Hematopoietic multipotent progenitor cell treated with erythropoietin and hydrocortisone succinate and interleukin-3 and kit ligand, for 8 days (in vitro differentiated cells): ENCODE measurements around the gene SLC6A5.

Experiments used
- DNase-seq: peaks from one replicate; pipeline ENCODE4 v3.0.0-alpha.2; 2015

The SLC6A5 gene

DNA sequence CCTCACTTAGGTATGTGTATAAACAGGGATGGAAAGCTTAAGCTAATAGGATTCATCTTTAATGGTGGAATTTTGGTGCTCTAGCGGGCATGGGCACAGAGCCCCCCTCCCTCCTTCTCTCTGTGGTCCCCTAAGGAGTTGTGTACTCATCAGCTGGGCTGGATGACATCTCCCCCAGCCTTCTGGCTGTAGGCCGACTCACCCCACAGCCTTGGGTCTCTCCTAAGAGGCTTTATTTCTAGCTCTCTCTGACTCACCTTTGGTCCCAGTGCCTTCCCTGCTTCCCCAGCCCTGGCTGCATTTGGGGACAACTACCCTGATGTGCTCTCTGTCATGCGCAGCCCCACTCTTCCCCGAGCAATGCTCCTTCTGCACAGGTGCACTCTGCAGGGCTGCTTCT, 26.9 kb downstream of the SLC6A5 start:
- no peak for DNase-seq

DNA sequence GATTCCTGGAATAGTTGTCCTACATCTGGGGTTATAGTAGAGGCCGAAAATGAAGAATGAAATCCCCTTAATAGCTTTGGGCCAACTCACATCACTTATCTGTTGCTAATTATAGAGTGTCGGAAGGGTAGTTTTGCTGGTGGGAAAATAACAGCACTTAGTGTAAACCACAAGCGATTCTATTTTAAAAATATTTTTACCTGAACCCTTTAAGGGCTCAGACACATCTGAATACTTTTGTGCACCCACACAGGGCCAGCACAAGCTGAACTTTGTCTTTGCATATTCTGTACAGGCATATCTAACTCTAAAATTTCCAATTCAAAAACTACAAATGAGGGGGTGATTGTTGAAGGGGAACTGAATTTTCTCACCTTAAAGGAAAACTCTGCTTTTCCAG, 27.6 kb downstream of the SLC6A5 start:
- no peak for DNase-seq

DNA sequence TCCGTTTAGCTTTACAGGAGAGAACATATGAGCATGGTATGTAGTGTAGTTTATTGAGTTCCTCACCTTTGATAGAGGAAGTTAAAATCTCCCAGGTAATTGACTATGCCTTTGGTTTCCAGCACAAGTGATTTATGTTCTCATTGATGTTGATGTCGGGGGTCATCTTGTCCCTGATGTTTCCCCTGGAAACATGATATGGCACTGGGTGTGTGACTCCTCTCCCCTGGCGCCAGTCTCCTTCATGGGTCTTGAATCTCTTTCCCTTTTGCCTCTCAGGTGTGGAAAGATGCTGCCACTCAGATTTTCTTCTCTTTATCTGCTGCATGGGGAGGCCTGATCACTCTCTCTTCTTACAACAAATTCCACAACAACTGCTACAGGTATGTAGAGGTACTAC, 28.3 kb downstream of the SLC6A5 start:
- no peak for DNase-seq

DNA sequence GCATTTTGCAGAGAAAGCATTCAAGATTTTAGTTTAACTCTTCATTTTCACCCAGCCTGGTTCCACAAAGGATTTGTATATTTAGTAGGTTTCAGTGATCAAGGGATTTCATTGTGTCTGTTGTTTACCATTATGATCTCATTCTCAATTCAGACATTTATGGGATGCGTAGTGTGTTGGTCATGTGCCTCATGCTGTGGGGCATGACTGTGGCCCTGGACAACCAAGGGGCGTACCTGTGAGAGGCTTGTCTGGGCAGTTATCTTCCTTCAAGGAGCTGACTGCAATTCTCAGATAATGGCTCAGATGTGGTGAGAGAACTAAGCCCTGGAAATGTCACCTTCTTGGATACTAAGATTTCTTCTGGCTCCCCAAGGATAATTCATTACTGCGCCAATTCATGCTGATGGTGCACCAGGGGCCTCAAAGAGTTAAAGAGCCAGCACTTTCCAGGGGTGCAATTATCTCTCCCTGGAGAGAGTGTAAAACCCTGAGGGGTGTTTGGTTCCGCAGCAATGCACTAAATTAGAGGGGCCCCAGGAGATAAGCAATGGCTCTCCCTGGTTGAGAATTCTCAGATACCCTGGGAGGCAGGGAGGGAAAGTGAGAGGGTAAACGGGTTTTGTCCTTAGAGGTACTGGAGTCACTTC, 32.2 kb downstream of the SLC6A5 start:
- DNase-seq, result no peak

DNA sequence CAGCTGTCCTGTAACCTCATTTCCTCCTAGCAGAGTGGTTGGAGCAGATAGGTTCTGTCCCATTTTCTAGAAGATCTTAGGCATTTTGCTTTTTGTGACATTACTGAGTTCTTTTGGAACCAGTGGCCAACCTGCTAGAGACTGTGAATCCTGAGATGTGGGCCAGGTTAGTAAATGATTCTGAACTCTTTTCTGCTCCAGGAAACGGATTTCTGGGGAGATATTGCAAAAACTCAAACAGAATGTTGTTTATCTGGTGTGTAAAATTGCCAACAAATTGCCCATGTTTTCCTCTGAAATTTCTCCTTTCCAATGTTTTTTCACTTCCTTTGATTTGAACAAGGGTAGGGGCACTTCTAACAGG, 32.7 kb downstream of the SLC6A5 start:
- no peak for DNase-seq

DNA sequence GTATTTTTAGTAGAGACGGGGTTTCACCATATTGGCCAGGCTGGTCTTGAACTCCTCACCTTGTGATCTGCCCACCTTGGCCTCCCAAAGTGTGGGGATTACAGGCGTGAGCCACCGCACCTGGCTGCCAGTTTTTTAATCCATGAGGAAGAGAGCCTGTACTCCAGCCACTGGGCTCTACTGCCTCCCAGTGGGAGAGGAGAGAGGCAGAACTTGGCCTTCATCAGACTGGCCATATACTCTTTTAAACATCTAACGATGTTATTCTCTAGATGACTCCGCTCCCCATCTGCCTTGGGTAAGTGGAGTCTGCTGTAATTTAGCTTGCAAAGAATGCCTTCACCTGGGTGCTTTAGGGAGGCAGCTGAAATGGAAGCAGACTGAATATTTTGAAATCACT, 34.6 kb downstream of the SLC6A5 start:
- no peak for DNase-seq

DNA sequence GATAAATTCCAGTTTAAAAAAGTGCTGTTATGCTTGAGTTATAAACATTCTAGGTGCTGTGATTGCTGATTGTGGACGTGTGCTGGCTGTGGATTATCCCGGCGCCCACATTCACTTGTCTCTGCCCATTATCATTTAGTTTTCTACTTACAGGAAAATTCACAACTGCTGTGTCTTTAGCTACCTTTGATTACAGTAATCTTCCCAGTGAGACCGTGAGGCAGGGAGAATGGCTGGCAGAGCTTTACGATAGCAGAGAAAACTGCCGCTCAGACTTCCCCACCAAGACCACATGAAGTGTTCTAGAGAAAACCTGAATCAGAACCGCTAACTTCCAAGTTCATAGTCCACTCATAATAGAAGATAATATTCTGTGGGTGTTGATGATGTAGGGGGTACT, 35.4 kb downstream of the SLC6A5 start:
- no peak for DNase-seq

DNA sequence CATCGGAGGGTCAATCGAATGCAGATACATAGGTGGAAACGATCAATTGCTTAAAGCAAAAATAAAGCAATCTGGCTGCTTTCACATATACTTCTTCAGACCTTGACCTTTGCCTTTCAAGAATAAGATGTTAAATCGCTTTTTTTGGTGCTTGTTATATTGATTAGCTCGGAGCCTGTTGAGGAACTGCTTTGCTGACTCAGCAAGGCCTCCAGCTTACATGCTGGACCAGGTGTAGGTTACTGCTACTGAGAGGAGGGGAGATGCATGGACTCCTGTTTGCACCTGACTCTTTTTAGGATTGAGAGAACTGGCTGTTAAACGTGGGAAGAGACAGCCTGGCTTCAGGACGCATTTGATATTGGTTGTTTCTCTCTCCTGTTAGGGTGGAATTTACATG, 38.7 kb downstream of the SLC6A5 start:
- DNase-seq, result no peak

DNA sequence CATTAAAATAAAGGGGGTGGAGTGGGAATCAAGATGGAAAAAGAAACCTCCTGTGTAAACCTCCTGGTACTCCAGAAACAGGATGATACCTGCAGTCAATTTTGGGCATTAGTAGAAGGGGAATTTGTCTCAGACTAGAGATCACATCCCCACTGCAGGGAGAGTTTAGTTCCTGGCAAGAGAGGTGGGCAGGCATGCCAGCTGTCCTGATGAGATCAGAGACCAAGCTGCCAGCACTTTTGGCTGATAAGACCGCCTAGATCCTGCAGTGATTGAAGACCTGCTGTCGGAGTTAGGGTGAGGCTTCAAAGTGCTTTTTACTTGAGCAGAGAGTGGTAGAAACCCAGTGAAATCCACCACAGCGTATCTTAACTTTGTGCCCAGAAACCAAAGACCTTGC, 40.3 kb downstream of the SLC6A5 start:
- DNase-seq, result no peak

DNA sequence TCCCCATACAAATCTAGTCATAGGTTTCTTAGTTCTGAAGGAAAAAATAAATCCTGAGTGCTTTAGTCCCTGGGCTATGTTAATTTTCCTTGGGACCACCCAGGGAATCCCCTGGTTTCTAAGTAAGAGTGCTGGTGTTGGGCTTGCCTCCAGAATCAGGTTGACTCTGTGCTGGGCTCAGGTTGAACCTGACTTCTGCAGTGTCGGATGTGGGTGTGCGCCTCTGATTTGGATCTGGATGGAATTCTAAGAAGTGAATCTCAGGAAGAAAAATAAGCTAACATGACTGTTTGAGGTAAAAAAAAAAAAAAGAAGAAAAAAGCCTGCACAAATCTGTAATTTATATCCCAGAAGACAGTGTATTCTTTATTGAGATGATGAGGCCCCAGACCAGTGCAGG, 41.0 kb downstream of the SLC6A5 start:
- DNase-seq, result no peak

DNA sequence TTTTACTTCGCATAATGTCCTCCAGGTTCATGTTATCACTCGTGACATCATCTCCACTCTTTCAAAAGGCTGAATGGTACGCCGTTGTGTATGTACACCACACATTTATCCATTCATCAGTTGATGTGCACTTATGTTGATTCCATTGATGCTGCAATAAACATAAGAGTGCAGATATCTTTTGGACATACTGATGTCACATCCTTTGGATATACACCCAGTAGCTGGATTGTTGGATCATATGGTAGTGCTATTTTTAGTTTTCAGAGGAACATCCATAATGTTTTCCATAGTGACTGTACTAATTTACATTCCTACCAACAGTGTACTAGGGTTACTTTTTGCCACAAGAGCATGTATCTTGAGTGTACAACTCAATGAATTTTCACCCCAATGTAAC, 45.0 kb downstream of the SLC6A5 start:
- no peak for DNase-seq

DNA sequence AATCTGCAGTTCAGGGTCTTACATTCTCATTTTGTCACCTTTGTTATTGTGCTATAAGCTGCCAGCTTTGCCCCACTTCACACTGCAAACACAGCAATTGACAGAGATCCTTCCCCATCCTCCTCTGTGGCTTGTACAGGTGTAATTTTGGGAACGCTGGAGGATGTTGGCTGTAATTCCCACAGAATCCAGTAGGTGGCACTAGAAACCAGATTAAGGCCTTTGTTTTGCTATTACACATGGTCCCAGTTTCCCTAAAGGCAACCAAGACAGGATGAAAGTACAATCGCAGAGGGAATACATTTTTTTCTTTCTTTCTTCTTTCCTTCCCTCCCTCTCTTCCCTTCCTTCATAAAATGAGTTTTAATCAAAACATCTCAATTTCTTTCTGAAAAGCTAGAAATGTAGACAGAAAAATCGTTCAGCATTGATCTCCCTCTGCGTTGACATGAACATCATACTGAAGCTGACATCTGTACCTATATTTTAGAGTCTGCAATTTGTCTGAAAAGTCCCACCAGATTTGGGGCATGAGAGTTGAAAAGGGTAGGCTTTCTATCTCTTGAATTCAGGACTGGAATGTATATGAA, 48.7 kb downstream of the SLC6A5 start:
- peak; percentile 59 for DNase-seq

DNA sequence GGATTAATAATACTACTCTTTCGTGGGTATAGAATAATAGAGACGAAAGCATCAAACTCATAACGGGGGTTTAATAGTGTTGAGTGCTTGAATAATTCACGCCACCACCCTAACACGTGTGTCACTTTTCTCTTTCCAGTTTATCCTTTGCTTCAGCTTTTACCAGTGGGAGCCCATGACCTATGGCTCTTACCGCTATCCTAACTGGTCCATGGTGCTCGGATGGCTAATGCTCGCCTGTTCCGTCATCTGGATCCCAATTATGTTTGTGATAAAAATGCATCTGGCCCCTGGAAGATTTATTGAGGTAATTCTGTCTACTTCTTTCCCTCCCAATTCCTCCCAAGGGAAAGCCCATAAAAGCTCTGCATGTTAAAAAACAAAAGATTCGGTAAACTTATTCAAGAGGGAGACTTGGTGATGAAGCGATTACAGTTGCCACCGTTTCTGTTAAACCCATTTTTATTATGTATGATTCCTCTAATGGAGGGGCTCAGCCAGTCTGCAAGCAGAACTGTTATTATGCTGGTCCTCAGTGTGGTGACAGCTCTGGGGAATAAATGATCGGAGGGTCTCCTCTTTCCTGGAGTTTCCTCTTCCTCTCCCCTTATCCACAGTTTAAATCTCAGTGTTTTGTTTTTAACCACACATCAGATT, 52.9 kb downstream of the SLC6A5 start:
- DNase-seq, result no peak

DNA sequence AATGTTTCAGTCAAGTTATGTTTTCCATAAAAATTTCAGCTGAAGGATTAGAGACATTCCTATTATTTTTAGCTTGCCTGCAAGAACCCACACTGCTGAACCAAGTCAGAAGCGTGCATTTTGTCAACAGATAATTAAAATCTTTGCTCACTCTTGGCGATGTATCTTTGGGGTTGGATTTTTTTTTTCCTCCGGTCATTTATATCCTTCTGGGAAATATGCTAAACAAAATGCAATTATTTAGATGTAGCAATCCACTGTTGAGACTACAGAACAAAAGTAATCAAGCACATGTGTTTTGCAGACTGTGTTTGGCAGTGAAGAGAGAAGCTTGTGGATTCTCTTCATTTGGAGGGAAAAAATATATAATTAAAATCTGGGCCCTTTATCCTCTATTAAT, 54.6 kb downstream of the SLC6A5 start:
- DNase-seq, result no peak

DNA sequence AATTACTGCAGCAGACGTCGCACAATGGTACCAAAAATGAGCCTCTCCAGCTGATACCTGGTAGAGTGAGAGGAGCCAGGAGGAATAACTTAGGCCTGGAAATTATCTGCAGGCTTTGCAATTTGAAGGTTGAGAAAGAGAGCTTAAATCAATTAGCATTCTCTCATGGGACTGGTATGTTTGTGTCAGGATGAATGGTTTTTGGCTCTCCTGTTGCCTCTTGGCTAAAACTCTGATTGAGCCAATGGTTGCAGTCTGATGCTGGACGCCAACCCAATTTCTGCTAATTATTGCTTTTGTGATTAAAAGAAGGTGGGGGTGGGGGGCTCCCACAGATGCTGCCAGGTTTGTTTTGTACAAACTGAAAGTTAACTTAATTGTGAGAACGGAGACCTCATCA, 57.5 kb downstream of the SLC6A5 start:
- no peak for DNase-seq

DNA sequence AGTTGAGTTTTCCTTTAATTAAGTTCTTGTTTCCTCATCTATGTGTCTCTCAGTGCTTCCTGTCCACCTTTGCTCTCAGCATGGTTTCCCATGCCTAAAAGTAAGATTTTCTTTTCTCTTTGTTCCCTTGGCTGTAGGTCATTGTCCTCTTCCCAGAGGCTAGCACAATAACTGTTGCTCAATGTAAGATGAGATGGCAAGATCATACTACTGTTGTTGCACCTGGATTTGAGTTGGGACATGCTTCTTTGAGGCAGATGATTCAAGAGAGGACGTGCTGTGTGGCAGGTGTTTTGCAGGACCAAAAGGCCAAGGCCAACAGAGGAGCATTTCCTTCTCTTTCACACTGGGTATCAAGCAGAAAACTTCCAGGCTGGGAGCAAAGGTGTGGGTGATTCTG, 58.7 kb downstream of the SLC6A5 start:
- DNase-seq, result no peak

DNA sequence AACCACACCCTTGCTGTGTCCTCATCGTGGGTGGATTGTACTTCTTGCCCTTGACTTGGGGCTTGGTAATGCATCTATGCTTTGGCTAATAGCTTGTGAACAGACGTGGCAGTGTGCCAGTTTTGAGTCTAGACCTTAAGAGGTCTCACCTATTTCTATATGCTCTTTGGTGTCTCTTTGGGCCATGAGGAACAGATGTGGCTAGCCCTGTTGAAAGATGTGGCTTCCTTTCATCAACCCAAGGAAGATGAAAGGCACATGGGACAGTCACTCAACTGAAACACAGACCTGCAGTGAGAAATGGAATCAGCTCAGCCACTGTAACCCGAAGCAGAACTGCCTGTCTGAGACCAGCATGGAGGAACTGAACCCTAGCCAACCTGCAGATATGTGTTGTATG, 62.0 kb downstream of the SLC6A5 start:
- DNase-seq, result no peak

DNA sequence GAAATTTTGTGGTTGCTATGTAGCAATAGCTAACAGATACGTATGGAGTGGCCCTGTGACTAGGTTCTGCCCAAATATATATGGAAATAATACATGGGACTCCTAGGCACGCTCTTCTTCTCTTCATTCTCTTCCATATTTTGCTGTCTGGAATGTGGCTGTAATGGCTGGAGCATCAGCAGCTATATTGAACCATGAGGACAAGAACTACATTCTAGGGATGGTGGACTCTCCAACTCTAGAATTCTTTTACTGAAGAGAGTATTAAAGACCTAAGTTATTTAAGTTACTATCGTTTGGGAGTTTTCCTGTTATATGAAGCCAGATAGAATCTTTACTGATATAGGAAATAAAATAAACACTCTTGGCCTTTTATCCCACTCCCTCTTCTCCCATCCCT, 62.4 kb downstream of the SLC6A5 start:
- DNase-seq, result no peak

DNA sequence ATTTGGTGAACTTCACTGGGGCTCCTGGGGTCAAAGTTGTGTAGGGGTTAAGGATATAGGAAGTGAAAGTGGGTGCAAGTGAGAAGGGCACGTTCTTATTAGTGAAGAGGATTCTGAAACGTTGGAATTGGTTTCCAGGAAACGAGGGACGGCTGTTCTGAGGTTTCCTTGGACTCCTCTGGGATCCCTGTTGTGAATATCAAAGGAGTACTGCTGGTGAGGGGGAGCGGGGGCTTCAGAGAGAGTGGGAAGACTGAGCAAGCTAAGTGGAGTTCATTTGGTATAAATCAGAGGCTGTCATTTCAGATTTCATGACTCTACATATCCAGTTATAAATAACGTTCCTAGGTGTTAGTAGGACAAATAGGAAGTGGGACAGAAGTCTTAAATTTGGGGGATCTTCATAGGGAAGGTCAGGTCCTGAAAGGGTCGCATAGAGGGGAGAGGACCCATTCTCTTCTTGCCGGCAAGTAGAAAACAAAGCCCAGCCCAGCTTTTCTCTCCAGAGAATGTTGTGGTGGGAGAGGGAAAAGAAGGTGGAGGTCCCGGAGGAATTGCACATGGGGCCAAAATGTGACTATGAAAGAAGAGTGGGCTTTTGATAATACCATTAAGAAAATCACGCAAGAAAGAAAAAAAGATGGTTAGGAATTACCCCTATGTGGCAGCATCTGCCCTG, 68.9 kb downstream of the SLC6A5 start:
- no peak for DNase-seq

DNA sequence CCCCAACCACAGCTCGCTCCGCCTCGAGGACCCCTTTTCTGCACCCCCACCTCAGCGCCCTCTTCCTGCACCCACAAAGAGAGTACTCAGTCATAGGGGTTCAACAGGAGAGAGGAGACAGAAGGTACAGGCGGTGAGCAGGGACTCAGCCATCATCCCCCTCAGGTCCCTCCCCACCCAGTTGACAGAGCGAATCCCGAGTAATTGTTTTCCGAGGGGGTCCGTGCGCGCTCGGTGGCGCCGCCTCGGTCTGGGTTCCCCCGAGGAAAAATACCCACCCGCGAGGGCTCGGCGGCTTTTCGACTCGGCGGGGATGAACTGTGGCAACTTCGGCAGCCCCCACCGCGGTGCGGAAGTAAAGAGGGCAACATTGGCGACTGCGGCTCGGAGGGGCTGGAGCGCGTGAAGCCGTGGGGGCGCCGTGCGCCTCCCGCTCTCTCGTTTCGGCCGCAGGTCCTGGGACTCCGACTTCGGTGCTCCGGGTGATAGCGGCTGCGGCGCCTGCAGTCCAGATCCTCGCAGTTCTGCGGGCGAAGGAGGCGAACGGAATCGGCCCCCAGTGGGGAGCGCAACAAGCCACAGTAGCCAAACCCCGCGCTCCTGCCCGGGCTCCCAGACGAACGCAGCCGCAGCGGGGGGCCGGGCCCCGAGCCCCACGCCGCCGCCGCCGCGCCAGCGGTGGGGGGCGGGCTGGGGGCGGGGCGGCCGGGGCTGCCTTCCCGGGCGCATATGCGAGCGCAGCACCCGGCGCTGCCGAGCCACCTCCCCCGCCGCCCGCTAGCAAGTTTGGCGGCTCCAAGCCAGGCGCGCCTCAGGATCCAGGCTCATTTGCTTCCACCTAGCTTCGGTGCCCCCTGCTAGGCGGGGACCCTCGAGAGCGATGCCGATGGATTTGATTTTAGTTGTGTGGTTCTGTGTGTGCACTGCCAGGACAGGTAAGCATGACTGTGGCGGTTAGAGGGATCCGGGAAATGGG, 69.7 kb downstream of the SLC6A5 start, which contains the start of gene NELL1:
NELL1 (plus strand) TSS at position 743 of the 976 bp plus-strand sequence.
- DNase-seq, result no peak

DNA sequence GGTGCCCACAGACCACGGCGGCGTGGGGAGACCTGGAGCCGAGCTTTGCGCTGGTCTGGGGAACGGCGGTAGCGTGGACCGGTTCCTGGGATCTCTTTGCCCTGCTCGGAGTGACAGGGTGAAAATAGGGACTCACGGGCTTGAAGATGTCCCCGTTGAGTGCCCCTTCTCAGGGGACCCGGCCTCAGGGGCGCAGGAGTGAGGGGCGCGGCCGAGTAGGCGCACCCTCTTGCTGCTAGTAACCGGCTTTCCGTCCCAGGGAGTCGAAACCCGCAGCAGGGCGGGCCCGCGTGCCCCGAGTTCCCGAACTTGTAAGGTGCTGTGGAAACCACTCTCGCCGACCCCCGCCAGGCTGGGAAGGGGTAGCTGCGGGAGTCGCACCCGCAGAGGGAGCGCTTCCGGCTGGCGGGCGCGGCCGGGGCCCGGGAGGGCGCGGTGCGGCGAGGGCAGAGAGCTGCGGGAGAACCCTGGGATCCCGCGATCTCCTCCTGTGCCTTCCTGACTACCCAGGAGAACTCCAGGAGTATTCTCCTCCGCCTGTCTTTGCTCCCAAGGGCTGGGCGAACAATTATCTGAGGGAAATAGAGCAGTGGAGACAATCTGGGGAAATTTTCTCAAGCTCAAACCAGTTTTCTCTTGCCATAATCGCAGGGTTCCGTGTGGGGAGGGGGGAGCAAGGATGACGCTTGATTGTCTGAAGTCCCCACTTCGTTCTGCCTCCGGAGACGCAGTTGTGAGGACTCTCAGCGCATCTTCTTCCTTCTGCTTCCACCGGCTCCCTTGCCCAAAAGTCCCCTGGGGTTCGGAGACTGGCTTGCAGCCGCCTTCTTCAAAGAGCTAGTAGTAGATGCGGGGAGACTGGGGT, 70.6 kb downstream of the SLC6A5 start:
- DNase-seq, result no peak

DNA sequence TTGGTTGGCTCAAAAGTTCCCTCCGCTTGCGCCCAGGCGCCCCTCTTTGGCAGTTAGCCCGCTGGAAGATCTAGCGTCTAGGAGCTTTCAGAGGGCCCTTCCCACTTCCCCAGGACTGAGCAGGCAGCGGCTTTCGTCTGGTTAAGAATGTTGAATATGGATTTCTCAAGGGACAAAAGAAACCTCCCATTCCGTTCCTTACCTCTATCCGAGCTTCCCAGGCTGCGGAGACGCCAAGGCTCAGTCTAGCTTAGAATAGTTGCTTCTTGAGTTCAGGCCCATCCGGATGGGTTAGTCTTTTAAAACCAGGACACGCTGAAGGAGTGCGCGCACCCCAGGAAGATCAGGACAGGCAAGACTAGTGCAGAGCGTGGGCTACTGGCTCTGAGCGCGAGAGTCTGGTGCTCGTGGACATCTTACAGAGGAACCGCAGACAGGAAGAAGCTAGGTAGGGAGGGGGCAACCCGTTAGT, 71.6 kb downstream of the SLC6A5 start:
- no peak for DNase-seq
